B cell (primary cell): ENCODE data around the gene RRBP1.

Source experiments
- EZH2 ChIP-seq: IDR thresholded peaks from 2 replicates; pipeline ENCODE4 v1.6.1; 2012; ENCODE audit warnings: borderline replicate concordance, low read depth, mild to moderate bottlenecking, moderate library complexity, low read length; ENCODE audit not compliant: insufficient read depth, poor library complexity, severe bottlenecking
- TF ChIP-seq, protein P1 (sequence below): fragments of 200-600 bp; IDR thresholded peaks from one replicate; pipeline ENCODE4 v1.8.0; 2022; ENCODE audit warnings: antibody characterized with exemption, mild to moderate bottlenecking

GRCh38 chr20:17697171-17697570 is 15.1 kb upstream of the RRBP1 start:
- TF ChIP-seq, protein P1, sequence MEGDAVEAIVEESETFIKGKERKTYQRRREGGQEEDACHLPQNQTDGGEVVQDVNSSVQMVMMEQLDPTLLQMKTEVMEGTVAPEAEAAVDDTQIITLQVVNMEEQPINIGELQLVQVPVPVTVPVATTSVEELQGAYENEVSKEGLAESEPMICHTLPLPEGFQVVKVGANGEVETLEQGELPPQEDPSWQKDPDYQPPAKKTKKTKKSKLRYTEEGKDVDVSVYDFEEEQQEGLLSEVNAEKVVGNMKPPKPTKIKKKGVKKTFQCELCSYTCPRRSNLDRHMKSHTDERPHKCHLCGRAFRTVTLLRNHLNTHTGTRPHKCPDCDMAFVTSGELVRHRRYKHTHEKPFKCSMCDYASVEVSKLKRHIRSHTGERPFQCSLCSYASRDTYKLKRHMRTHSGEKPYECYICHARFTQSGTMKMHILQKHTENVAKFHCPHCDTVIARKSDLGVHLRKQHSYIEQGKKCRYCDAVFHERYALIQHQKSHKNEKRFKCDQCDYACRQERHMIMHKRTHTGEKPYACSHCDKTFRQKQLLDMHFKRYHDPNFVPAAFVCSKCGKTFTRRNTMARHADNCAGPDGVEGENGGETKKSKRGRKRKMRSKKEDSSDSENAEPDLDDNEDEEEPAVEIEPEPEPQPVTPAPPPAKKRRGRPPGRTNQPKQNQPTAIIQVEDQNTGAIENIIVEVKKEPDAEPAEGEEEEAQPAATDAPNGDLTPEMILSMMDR: no peak
- TF ChIP-seq EZH2: no peak
